Neural progenitor cell (in vitro differentiated cells): Measurements from ENCODE around the gene KRTAP5-2.

ENCODE experiments used
- EZH2 ChIP-seq: fragments of 200-600 bp; sonication (generic); IDR thresholded peaks from 2 replicates; pipeline ENCODE4 v1.6.1; 2017; ENCODE audit warnings: antibody characterized with exemption, mild to moderate bottlenecking, moderate library complexity
- EZH2phosphoT487 ChIP-seq: fragments of 200-600 bp; sonication (generic); IDR thresholded peaks from 2 replicates; pipeline ENCODE4 v1.6.1; 2017; ENCODE audit warnings: antibody characterized with exemption
- TF ChIP-seq, protein P1 (sequence below): fragments of 200-600 bp; sonication (generic); IDR thresholded peaks from 2 replicates; pipeline ENCODE4 v1.5.1; 2017; ENCODE audit warnings: antibody characterized with exemption, mild to moderate bottlenecking

- TF ChIP-seq, protein P1, sequence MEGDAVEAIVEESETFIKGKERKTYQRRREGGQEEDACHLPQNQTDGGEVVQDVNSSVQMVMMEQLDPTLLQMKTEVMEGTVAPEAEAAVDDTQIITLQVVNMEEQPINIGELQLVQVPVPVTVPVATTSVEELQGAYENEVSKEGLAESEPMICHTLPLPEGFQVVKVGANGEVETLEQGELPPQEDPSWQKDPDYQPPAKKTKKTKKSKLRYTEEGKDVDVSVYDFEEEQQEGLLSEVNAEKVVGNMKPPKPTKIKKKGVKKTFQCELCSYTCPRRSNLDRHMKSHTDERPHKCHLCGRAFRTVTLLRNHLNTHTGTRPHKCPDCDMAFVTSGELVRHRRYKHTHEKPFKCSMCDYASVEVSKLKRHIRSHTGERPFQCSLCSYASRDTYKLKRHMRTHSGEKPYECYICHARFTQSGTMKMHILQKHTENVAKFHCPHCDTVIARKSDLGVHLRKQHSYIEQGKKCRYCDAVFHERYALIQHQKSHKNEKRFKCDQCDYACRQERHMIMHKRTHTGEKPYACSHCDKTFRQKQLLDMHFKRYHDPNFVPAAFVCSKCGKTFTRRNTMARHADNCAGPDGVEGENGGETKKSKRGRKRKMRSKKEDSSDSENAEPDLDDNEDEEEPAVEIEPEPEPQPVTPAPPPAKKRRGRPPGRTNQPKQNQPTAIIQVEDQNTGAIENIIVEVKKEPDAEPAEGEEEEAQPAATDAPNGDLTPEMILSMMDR: no peak
- TF ChIP-seq EZH2: no peak
- TF ChIP-seq EZH2phosphoT487: no peak
These were observed 40.2 kb upstream of the KRTAP5-2 start for GRCh38 chr11:1638344-1638743.
